Uterus (tissue), 4 donors: Measurements from ENCODE around the gene ACSBG1. TPM values are rescaled to one million over a fixed set of nuclear protein-coding genes. Genes with fewer than 3 reads are reported as not detected.

Experiments used
- DNase-seq, 2 donors: peaks; one replicate each; pipeline ENCODE4 v3.0.0-alpha.2; 2019 to 2020
- H3K27ac ChIP-seq, 2 donors: fragments of 200-600 bp; sonication (generic); 1 replicate in 1 of 2; 2 replicates in 1 of 2; pipeline ENCODE4 v1.5.1; 2016 to 2018
- H3K27me3 ChIP-seq, 2 donors: fragments of 200-600 bp; sonication (generic); one replicate each; pipeline ENCODE4 v1.5.1; 2018 to 2019; ENCODE audit warnings: control low read depth in 1 of 2
- H3K36me3 ChIP-seq, 2 donors: fragments of 200-600 bp; sonication (generic); one replicate each; pipeline ENCODE4 v1.5.1; 2019; ENCODE audit warnings: control low read depth in 1 of 2
- H3K4me1 ChIP-seq, 2 donors: fragments of 200-600 bp; sonication (generic); one replicate each; pipeline ENCODE4 v1.5.1; 2018 to 2019; ENCODE audit warnings: control low read depth in 1 of 2
- H3K4me3 ChIP-seq, 2 donors: fragments of 200-600 bp; sonication (generic); 1 replicate in 1 of 2; 2 replicates in 1 of 2; pipeline ENCODE4 v1.5.1; 2018 to 2019; ENCODE audit warnings: mild to moderate bottlenecking in 1 of 2
- H3K9me3 ChIP-seq, 2 donors: fragments of 200-600 bp; sonication (generic); one replicate each; pipeline ENCODE4 v1.5.1; 2019; ENCODE audit warnings: control low read depth in 1 of 2
- CTCF ChIP-seq, 4 experiments: fragments of 200-600 bp in 2 of 4; fragments of 450-650 bp in 2 of 4; sonication (generic) in 2 of 4; IDR thresholded peaks; one replicate each; pipeline ENCODE4 v1.5.1; 2016 to 2019; ENCODE audit warnings: antibody characterized with exemption in 4 of 4, mild to moderate bottlenecking in 2 of 4, moderate library complexity in 1 of 4
- POLR2A ChIP-seq, 2 donors: fragments of 450-650 bp; IDR thresholded peaks; one replicate each; pipeline ENCODE4 v1.6.1; 2016; ENCODE audit warnings: antibody characterized with exemption in 2 of 2, mild to moderate bottlenecking in 1 of 2, moderate library complexity in 1 of 2
- intact Hi-C: fragments of 100-400 bp; cut with DNase I; formaldehyde crosslinking; loops from one replicate; pipeline ENCODE4 v1.15.1; 2023; ENCODE audit warnings: low total_unique reads
- total RNA-seq, 4 donors: library from RNA; depleted of rRNA in 3 of 4; stranded (reverse); fragments of >200 nt in 3 of 4; gene quantifications; one replicate each; pipeline versions ENCODE4 v1.1.0 to v1.2.4, GENCODE V29; 2014 to 2023
- donor health status: DM: yes; HTN: yes; CAD: no.

Gene ACSBG1
- total RNA-seq, 4 donors from 2014 or later = 3.5 TPM; not detected in 3

GRCh38 chr15:78149068-78149804 is 85.1 kb downstream of the ACSBG1 start, which contains the start of gene IDH3A:
IDH3A (plus strand) TSS chr15:78149362; CDS start chr15:78149404, 42 bp downstream.
- no peaks in the 10 kb centered on the region for H3K9me3 ChIP-seq
- intact Hi-C loops = no loop called here
- DNase-seq = peak; percentile 99 to 100
- no peaks in the 10 kb centered on the region for H3K36me3 ChIP-seq
- H3K27me3 ChIP-seq = no peaks in the 10 kb centered on the region
- TF ChIP-seq POLR2A (IDR thresholded peaks at IDR 0.05) (peak; percentile 76 to 90), CTCF (IDR thresholded peaks at IDR 0.05) (no peak)
- peaks cover 0 to 5% of the 10 kb centered on the region in 2 donors for H3K4me1 ChIP-seq
- H3K4me3 ChIP-seq = peak within 1 kb of the TSS; percentile 54 to 75
- H3K27ac ChIP-seq = peak within 1 kb of the TSS; percentile 76 to 84

- Histone ChIP-seq H3K4me1 (peaks cover 0 to 5% of the 10 kb centered on the region in 2 donors), H3K36me3 (no peaks in the 10 kb centered on the region), H3K9me3 (no peaks in the 10 kb centered on the region), H3K27me3 (no peaks in the 10 kb centered on the region), H3K4me3 (peak overlapping the region; percentile 54 to 75), H3K27ac (peak overlapping the region; percentile 58 to 72)
- TF ChIP-seq POLR2A (IDR thresholded peaks at IDR 0.05) (no peak), CTCF (IDR thresholded peaks at IDR 0.05) (no peak)
- intact Hi-C loops = no loop called here
- DNase-seq = no peak
Observed at GRCh38 chr15:78148392-78149067, 85.8 kb downstream of the ACSBG1 start.

- Histone ChIP-seq H3K36me3 (no peaks in the 10 kb centered on the region), H3K4me3 (no peak overlapping the region), H3K27ac (no peak overlapping the region), H3K27me3 (no peaks in the 10 kb centered on the region), H3K4me1 (peaks cover 0 to 5% of the 10 kb centered on the region in 2 donors), H3K9me3 (no peaks in the 10 kb centered on the region)
- TF ChIP-seq CTCF (IDR thresholded peaks at IDR 0.05) (no peak), POLR2A (IDR thresholded peaks at IDR 0.05) (no peak)
- intact Hi-C loops = no loop called here
- DNase-seq = no peak
Observed at GRCh38 chr15:78147566-78147965, 86.8 kb downstream of the ACSBG1 start.

GRCh38 chr15:78146425-78147154 is 87.8 kb downstream of the ACSBG1 start:
- H3K4me3 ChIP-seq = no peak overlapping the region
- peaks cover 0 to 5% of the 10 kb centered on the region in 2 donors for H3K4me1 ChIP-seq
- TF ChIP-seq POLR2A (IDR thresholded peaks at IDR 0.05) = no peak
- TF ChIP-seq CTCF (IDR thresholded peaks at IDR 0.05) = no peak
- H3K27me3 ChIP-seq = no peaks in the 10 kb centered on the region
- H3K36me3 ChIP-seq = no peaks in the 10 kb centered on the region
- DNase-seq = no peak
- intact Hi-C loops = no loop called here
- H3K9me3 ChIP-seq = no peaks in the 10 kb centered on the region
- no peak overlapping the region for H3K27ac ChIP-seq
